NCI-H526 treated with DMSO at 0.1 percent for 48 hours (cell line): ENCODE results near the gene SPRR1B.
"Not testable (repeated sequence)": the region's sequence is repeated elsewhere in the genome, so short reads cannot be mapped to it uniquely, and the experiment has no call there.

Source experiments
- DNase-seq: peaks from one replicate; lab custom pipeline; 2025; lab: John Stamatoyannopoulos, UW

Gene SPRR1B

GRCh38 chr1:153030895-153031294 is at the start of gene SPRR1B:
Gene SPRR1B, plus strand, starts transcription at chr1:153031203. Its CDS starts 1,143 bp downstream, at chr1:153032346.
- no peak for DNase-seq

GRCh38 chr1:152982076-152982475 is 48.9 kb upstream of the SPRR1B start:
- no peak for DNase-seq

- no peak for DNase-seq
These were observed 47.8 kb upstream of the SPRR1B start for GRCh38 chr1:152983234-152983633.

GRCh38 chr1:152983743-152984142 is 47.3 kb upstream of the SPRR1B start, which contains the start of gene SPRR1A:
Gene SPRR1A, plus strand, starts transcription at chr1:152984081. Its CDS starts 1,150 bp downstream, at chr1:152985231.
- DNase-seq, result no peak

GRCh38 chr1:152986578-152986977 is 44.4 kb upstream of the SPRR1B start:
- no peak for DNase-seq

- no peak for DNase-seq
These were observed 37.8 kb upstream of the SPRR1B start for GRCh38 chr1:152993186-152993585.

GRCh38 chr1:152995842-152996241 is 35.2 kb upstream of the SPRR1B start:
- DNase-seq, result no peak

GRCh38 chr1:152996633-152997400 is 34.2 kb upstream of the SPRR1B start:
- no peak for DNase-seq

GRCh38 chr1:152997901-152998300 is 33.1 kb upstream of the SPRR1B start:
- DNase-seq, result no peak

GRCh38 chr1:152998476-152998875 is 32.5 kb upstream of the SPRR1B start:
- DNase-seq, result no peak

GRCh38 chr1:152999818-153000217 is 31.2 kb upstream of the SPRR1B start:
- no peak for DNase-seq

GRCh38 chr1:153000294-153000693 is 30.7 kb upstream of the SPRR1B start:
- no peak for DNase-seq

- no peak for DNase-seq
These were observed 29.6 kb upstream of the SPRR1B start, which contains the start of gene SPRR3 for GRCh38 chr1:153001382-153001781. Gene SPRR3, plus strand, starts transcription at chr1:153001749. Its CDS starts 1,272 bp downstream, at chr1:153003021.

- DNase-seq, result not testable (repeated sequence)
These were observed 19.7 kb upstream of the SPRR1B start for GRCh38 chr1:153011235-153011758.

- DNase-seq, result not testable (repeated sequence)
These were observed 9.2 kb upstream of the SPRR1B start for GRCh38 chr1:153021829-153022228.

- DNase-seq, result not testable (repeated sequence)
These were observed 8.7 kb upstream of the SPRR1B start for GRCh38 chr1:153022340-153022739.

- DNase-seq, result no peak
These were observed 7.9 kb upstream of the SPRR1B start for GRCh38 chr1:153023109-153023508.

GRCh38 chr1:153024413-153024812 is 6.6 kb upstream of the SPRR1B start:
- DNase-seq, result no peak

- DNase-seq, result no peak
These were observed 5.2 kb upstream of the SPRR1B start for GRCh38 chr1:153025797-153026196.

- DNase-seq, result no peak
These were observed 2.2 kb upstream of the SPRR1B start for GRCh38 chr1:153028766-153029165.

GRCh38 chr1:153032073-153032472 is 1.1 kb downstream of the SPRR1B start:
- DNase-seq, result no peak

GRCh38 chr1:153032677-153033308 is 1.8 kb downstream of the SPRR1B start:
- no peak for DNase-seq

- DNase-seq, result no peak
These were observed 4.2 kb downstream of the SPRR1B start for GRCh38 chr1:153035211-153035610.
